Fibroblast of lung (primary cell): ENCODE measurements around the gene AMN. TPM values are rescaled to one million over a fixed set of nuclear protein-coding genes. Genes with fewer than 3 reads are reported as not detected.

Experiments used
- DNase-seq, 2 donors: peaks; one replicate each; pipeline versions ENCODE4 v3.0.0 to v3.0.0-alpha.2; 2010; ENCODE audit warnings: low read depth in 2 of 2
- H2AFZ ChIP-seq: 2 replicates; pipeline ENCODE4 v1.5.1; 2012; ENCODE audit warnings: low read length, control low read depth, inconsistent platforms
- H3K27ac ChIP-seq: 2 replicates; pipeline ENCODE4 v1.5.1; 2011; ENCODE audit warnings: low read length, control low read depth; ENCODE audit not compliant: insufficient read depth
- H3K27me3 ChIP-seq: 2 replicates; pipeline ENCODE4 v1.5.1; 2011; ENCODE audit warnings: mild to moderate bottlenecking, low read length; ENCODE audit not compliant: control insufficient read depth, insufficient read depth
- H3K36me3 ChIP-seq: 2 replicates; pipeline ENCODE4 v1.5.1; 2011; ENCODE audit warnings: low read length; ENCODE audit not compliant: control insufficient read depth, insufficient read depth
- H3K4me1 ChIP-seq: 2 replicates; pipeline ENCODE4 v1.5.1; 2011; ENCODE audit warnings: low read length; ENCODE audit not compliant: control insufficient read depth, insufficient read depth; ENCODE audit errors: extremely low read depth
- H3K4me2 ChIP-seq: 2 replicates; pipeline ENCODE4 v1.5.1; 2011; ENCODE audit warnings: low read length, control low read depth; ENCODE audit not compliant: insufficient read depth; ENCODE audit errors: extremely low read depth
- H3K4me3 ChIP-seq, 4 experiments: fragments of 200-600 bp in 1 of 4; sonication (generic) in 1 of 4; replicated peaks in 1 of 4; 2 replicates each; pipeline ENCODE4 v1.5.1; 2011 to 2016; ENCODE audit warnings: low read length in 4 of 4, low read depth in 3 of 4, mild to moderate bottlenecking in 3 of 4, control low read depth in 2 of 4, inconsistent platforms in 1 of 4, mixed read lengths in 1 of 4; ENCODE audit not compliant: insufficient read depth in 1 of 4; ENCODE audit errors: control extremely low read depth in 1 of 4
- H3K79me2 ChIP-seq: 2 replicates; pipeline ENCODE4 v1.5.1; 2012; ENCODE audit warnings: mild to moderate bottlenecking, low read length, inconsistent platforms; ENCODE audit not compliant: control insufficient read depth, insufficient read depth
- H3K9ac ChIP-seq: 2 replicates; pipeline ENCODE4 v1.5.1; 2011; ENCODE audit warnings: mild to moderate bottlenecking, low read length, control low read depth; ENCODE audit not compliant: insufficient read depth
- H3K9me3 ChIP-seq: 2 replicates; pipeline ENCODE4 v1.5.1; 2012; ENCODE audit warnings: low read depth, low read length; ENCODE audit not compliant: control insufficient read depth, insufficient read depth
- H4K20me1 ChIP-seq: 2 replicates; pipeline ENCODE4 v1.5.1; 2011; ENCODE audit warnings: low read length; ENCODE audit not compliant: control insufficient read depth, insufficient read depth; ENCODE audit errors: extremely low read depth
- CTCF ChIP-seq, 2 donors: IDR thresholded peaks in 1 of 2; conservative IDR thresholded peaks in 1 of 2; 1 replicate in 1 of 2; 2 replicates in 1 of 2; pipeline ENCODE4 v1.5.1; 2011 to 2012; ENCODE audit warnings: low read length in 2 of 2, control low read depth in 1 of 2, inconsistent platforms in 1 of 2, low read depth in 1 of 2, mild to moderate bottlenecking in 1 of 2
- EZH2 ChIP-seq: IDR thresholded peaks from 2 replicates; pipeline ENCODE4 v1.5.1; 2012; ENCODE audit warnings: low read length, control low read depth, mild to moderate bottlenecking; ENCODE audit errors: missing control alignments
- polyA plus RNA-seq, 2 donors: library from polyadenylated mRNA; depleted of rRNA in 1 of 2; stranded (reverse) in 1 of 2; unstranded in 1 of 2; fragments of >200 nt; gene quantifications; 2 replicates each; pipeline ENCODE4 v1.2.1, GENCODE V29; 2011 to 2012; ENCODE audit warnings: missing spikeins in 1 of 2
- total RNA-seq: library from RNA; depleted of rRNA; stranded (reverse); fragments of >200 nt; gene quantifications from 2 replicates; pipeline ENCODE4 v1.2.1, GENCODE V29; 2014

AMN gene
- total and polyA plus RNA-seq, 2 donors (not counting 1 experiment from before 2014, with no cell fraction given) = under 0.01 TPM; not detected in 1

GRCh38 chr14:102907303-102907844, 15.1 kb upstream of the AMN start:
- Histone ChIP-seq H3K27ac (no peak overlapping the region), H3K4me1 (no peaks in the 10 kb centered on the region), H3K36me3 (peaks cover 3% of the 10 kb centered on the region), H4K20me1 (no peaks in the 10 kb centered on the region), H3K9me3 (no peaks in the 10 kb centered on the region), H3K27me3 (no peaks in the 10 kb centered on the region), H3K79me2 (no peaks in the 10 kb centered on the region), H3K9ac (no peak overlapping the region), H3K4me3 (no peak overlapping the region), H3K4me2 (no peak overlapping the region), H2AFZ (no peak overlapping the region)
- TF ChIP-seq CTCF (conservative IDR thresholded peaks at IDR 0.05 in 1 of 2, IDR thresholded peaks at IDR 0.05 in 1 of 2; ENCODE audit: low read depth in 1 of 2, low read length in 2 of 2) (no peak), EZH2 (no peak)
- no peak for DNase-seq

- peaks cover 3% of the 10 kb centered on the region for H3K36me3 ChIP-seq
- TF ChIP-seq CTCF (conservative IDR thresholded peaks at IDR 0.05 in 1 of 2, IDR thresholded peaks at IDR 0.05 in 1 of 2; ENCODE audit: low read depth in 1 of 2, low read length in 2 of 2) (no peak), EZH2 (no peak)
- H3K27me3 ChIP-seq = no peaks in the 10 kb centered on the region
- H2AFZ ChIP-seq = no peak overlapping the region
- no peak for DNase-seq
- no peak overlapping the region for H3K4me3 ChIP-seq
- H3K4me1 ChIP-seq = no peaks in the 10 kb centered on the region
- H3K27ac ChIP-seq = no peak overlapping the region
- H3K9me3 ChIP-seq = no peaks in the 10 kb centered on the region
- no peak overlapping the region for H3K9ac ChIP-seq
- H3K79me2 ChIP-seq = no peaks in the 10 kb centered on the region
- no peaks in the 10 kb centered on the region for H4K20me1 ChIP-seq
- H3K4me2 ChIP-seq = no peak overlapping the region
Observed at GRCh38 chr14:102907980-102908730, 14.3 kb upstream of the AMN start.

GRCh38 chr14:102908766-102909455, 13.6 kb upstream of the AMN start:
- H3K27me3 ChIP-seq = no peaks in the 10 kb centered on the region
- H4K20me1 ChIP-seq = no peaks in the 10 kb centered on the region
- no peak overlapping the region for H3K9ac ChIP-seq
- no peaks in the 10 kb centered on the region for H3K79me2 ChIP-seq
- TF ChIP-seq EZH2 (no peak), CTCF (conservative IDR thresholded peaks at IDR 0.05 in 1 of 2, IDR thresholded peaks at IDR 0.05 in 1 of 2; ENCODE audit: low read depth in 1 of 2, low read length in 2 of 2) (no peak)
- H3K4me3 ChIP-seq = no peak overlapping the region
- H3K36me3 ChIP-seq = peaks cover 3% of the 10 kb centered on the region
- no peaks in the 10 kb centered on the region for H3K4me1 ChIP-seq
- no peak overlapping the region for H3K27ac ChIP-seq
- H3K9me3 ChIP-seq = no peaks in the 10 kb centered on the region
- H3K4me2 ChIP-seq = no peak overlapping the region
- no peak overlapping the region for H2AFZ ChIP-seq
- no peak for DNase-seq
